DOHH2 (cell line): Measurements from ENCODE around the gene ATP2A3.

Experiments
- H3F3A ChIP-seq: fragments of 200-600 bp; sonication (generic), shearing (Covaris generic); 2 replicates; pipeline ENCODE4 v1.6.0; 2016; ENCODE audit warnings: antibody characterized with exemption, mild to moderate bottlenecking; ENCODE audit not compliant: control insufficient read depth, insufficient read depth
- H3K27ac ChIP-seq: fragments of 200-600 bp; sonication (generic); 2 replicates; pipeline ENCODE4 v1.5.1; 2014; ENCODE audit warnings: low read depth, mild to moderate bottlenecking, low read length, moderate library complexity
- H3K27me3 ChIP-seq: fragments of 200-600 bp; sonication (generic); 2 replicates; pipeline ENCODE4 v1.6.1; 2014; ENCODE audit warnings: mild to moderate bottlenecking, low read length, mixed read lengths; ENCODE audit not compliant: control insufficient read depth
- H3K36me3 ChIP-seq: fragments of 200-600 bp; sonication (generic); 2 replicates; pipeline ENCODE4 v1.6.1; 2014; ENCODE audit warnings: mild to moderate bottlenecking, low read length, moderate library complexity, mixed read lengths; ENCODE audit not compliant: control insufficient read depth
- H3K4me1 ChIP-seq: fragments of 200-600 bp; sonication (generic); 2 replicates; pipeline ENCODE4 v1.6.1; 2014; ENCODE audit warnings: mild to moderate bottlenecking, low read length, mixed read lengths; ENCODE audit not compliant: control insufficient read depth
- H3K4me2 ChIP-seq: fragments of 200-600 bp; sonication (generic); 2 replicates; pipeline ENCODE4 v1.6.0; 2014; ENCODE audit warnings: mild to moderate bottlenecking, low read length, moderate library complexity
- H3K4me3 ChIP-seq: fragments of 200-600 bp; sonication (generic); 2 replicates; pipeline ENCODE4 v1.5.1; 2014; ENCODE audit warnings: mild to moderate bottlenecking, low read length, mixed read lengths
- H3K79me2 ChIP-seq: fragments of 200-600 bp; sonication (generic); 2 replicates; pipeline ENCODE4 v1.6.1; 2014; ENCODE audit warnings: mild to moderate bottlenecking, low read length, mixed read lengths; ENCODE audit not compliant: control insufficient read depth
- H3K9me2 ChIP-seq: fragments of 200-600 bp; sonication (generic); replicated peaks from 2 replicates; pipeline ENCODE4 v1.6.1; 2014; ENCODE audit warnings: mild to moderate bottlenecking, low read length, mixed read lengths; ENCODE audit not compliant: control insufficient read depth
- H3K9me3 ChIP-seq: fragments of 200-600 bp; sonication (generic); 2 replicates; pipeline ENCODE4 v1.6.1; 2014; ENCODE audit warnings: antibody characterized with exemption, low read length, mixed read lengths; ENCODE audit not compliant: control insufficient read depth, insufficient read depth
- H4K20me1 ChIP-seq: fragments of 200-600 bp; sonication (generic); 2 replicates; pipeline ENCODE4 v1.6.0; 2014; ENCODE audit warnings: low read depth, mild to moderate bottlenecking, antibody characterized with exemption, low read length, moderate library complexity; ENCODE audit not compliant: control insufficient read depth, insufficient read depth
- EZH2phosphoT487 ChIP-seq: fragments of 200-600 bp; sonication (generic); IDR thresholded peaks from 2 replicates; pipeline ENCODE4 v1.6.1; 2017; ENCODE audit warnings: borderline replicate concordance, mild to moderate bottlenecking, antibody characterized with exemption, low read length, moderate library complexity, mixed read lengths
- TF ChIP-seq, protein P1 (sequence below): fragments of 200-600 bp; sonication (generic); IDR thresholded peaks from one replicate; pipeline ENCODE4 v1.5.1; 2014; ENCODE audit warnings: antibody characterized with exemption, mild to moderate bottlenecking, low read depth, low read length; ENCODE audit not compliant: poor library complexity, severe bottlenecking

Gene ATP2A3

DNA sequence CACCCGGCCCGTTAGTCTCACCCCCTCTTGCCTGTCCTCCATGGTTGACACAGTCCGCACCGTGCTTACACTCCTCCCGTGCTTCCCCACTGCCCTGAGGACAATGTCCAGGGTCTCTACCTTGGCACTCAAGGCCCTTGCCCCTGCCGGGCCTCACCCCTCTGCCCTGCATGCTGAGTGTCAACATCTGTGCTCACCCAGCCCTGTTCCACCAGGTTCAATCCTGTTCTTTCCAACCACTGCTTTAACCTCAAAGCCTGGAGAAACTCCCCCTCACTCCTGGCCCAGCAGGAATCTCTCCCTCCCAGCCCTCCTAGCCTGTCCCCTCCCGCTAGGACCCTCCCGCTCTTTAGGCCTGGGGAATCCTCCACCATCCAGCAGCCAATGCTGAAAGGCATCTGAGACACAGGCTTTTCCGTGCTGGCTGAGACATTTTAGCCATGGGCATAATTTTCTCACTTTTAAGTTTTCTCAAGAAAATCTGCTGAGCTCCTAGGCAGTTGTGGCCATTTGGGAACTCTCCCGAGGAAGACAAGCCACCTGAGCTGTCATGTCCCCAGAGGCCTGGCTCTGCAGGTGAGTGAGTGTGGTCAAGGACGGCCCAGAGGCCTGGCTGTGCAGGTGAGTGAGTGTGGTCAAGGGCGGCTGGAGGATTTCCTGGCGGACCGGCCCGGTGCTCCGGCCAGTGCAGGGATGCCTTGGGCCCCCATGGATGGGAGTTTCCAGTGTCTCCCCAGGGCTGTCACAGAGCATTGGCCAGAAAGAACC is 37.2 kb downstream of the ATP2A3 start:
- peaks cover 21% of the 10 kb centered on the region for H3F3A ChIP-seq
- no peaks in the 10 kb centered on the region for H4K20me1 ChIP-seq
- peaks cover 27% of the 10 kb centered on the region for H3K4me1 ChIP-seq
- no peaks in the 10 kb centered on the region for H3K27me3 ChIP-seq
- no peak for TF ChIP-seq EZH2phosphoT487
- TF ChIP-seq, protein P1, sequence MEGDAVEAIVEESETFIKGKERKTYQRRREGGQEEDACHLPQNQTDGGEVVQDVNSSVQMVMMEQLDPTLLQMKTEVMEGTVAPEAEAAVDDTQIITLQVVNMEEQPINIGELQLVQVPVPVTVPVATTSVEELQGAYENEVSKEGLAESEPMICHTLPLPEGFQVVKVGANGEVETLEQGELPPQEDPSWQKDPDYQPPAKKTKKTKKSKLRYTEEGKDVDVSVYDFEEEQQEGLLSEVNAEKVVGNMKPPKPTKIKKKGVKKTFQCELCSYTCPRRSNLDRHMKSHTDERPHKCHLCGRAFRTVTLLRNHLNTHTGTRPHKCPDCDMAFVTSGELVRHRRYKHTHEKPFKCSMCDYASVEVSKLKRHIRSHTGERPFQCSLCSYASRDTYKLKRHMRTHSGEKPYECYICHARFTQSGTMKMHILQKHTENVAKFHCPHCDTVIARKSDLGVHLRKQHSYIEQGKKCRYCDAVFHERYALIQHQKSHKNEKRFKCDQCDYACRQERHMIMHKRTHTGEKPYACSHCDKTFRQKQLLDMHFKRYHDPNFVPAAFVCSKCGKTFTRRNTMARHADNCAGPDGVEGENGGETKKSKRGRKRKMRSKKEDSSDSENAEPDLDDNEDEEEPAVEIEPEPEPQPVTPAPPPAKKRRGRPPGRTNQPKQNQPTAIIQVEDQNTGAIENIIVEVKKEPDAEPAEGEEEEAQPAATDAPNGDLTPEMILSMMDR: no peak
- no peaks in the 10 kb centered on the region for H3K79me2 ChIP-seq
- peaks cover 79% of the 10 kb centered on the region for H3K36me3 ChIP-seq
- H3K9me3 ChIP-seq: no peaks in the 10 kb centered on the region
- no peak overlapping the region for H3K27ac ChIP-seq
- no peak overlapping the region for H3K4me3 ChIP-seq
- H3K4me2 ChIP-seq: no peak overlapping the region
- H3K9me2 ChIP-seq: no peaks in the 10 kb centered on the region

DNA sequence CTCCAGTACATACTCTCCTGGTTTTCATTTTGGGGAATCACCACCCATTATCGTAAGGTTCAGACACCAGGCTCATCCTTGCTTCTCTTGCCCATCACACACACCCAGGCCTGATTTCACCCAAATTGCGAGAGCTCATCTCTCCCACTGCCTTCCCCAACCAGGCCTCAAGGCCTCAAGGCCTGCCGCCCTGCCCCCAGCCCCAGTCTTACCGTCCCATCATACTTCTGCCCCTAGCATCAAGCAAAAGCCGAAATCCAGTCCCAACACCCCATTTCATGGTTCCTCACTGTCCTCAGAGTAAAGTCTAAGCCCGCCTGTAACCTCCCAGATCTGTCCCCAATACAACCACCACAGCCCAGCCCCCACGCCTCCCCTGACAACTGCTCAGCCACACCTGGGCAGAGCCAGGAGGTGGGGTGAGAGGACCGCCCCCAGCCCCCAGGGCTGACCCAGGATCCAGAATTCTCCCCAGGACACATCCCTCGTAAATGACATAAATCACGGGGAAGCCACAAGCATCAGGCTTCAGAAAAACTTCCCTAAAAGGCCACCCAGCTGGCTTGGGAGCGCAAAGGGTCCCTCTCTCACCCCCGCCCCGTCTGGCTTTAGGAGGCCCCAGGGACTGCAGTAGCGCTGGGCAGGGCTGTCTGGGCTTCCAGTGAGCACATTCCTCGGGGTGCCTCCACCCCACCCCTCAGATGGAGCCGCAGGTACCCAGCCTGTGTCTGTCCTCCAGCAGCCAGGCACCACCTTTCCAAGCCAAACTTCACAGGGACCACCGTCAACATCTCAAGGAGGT is 38.4 kb downstream of the ATP2A3 start:
- Histone ChIP-seq H3K36me3 (peaks cover 70% of the 10 kb centered on the region), H3F3A (peaks cover 21% of the 10 kb centered on the region), H3K27me3 (no peaks in the 10 kb centered on the region), H3K27ac (no peak overlapping the region), H4K20me1 (no peaks in the 10 kb centered on the region), H3K4me3 (no peak overlapping the region), H3K4me2 (no peak overlapping the region), H3K79me2 (no peaks in the 10 kb centered on the region), H3K9me2 (no peaks in the 10 kb centered on the region), H3K9me3 (no peaks in the 10 kb centered on the region), H3K4me1 (peaks cover 39% of the 10 kb centered on the region)
- TF ChIP-seq, protein P1: no peak
- no peak for TF ChIP-seq EZH2phosphoT487

DNA sequence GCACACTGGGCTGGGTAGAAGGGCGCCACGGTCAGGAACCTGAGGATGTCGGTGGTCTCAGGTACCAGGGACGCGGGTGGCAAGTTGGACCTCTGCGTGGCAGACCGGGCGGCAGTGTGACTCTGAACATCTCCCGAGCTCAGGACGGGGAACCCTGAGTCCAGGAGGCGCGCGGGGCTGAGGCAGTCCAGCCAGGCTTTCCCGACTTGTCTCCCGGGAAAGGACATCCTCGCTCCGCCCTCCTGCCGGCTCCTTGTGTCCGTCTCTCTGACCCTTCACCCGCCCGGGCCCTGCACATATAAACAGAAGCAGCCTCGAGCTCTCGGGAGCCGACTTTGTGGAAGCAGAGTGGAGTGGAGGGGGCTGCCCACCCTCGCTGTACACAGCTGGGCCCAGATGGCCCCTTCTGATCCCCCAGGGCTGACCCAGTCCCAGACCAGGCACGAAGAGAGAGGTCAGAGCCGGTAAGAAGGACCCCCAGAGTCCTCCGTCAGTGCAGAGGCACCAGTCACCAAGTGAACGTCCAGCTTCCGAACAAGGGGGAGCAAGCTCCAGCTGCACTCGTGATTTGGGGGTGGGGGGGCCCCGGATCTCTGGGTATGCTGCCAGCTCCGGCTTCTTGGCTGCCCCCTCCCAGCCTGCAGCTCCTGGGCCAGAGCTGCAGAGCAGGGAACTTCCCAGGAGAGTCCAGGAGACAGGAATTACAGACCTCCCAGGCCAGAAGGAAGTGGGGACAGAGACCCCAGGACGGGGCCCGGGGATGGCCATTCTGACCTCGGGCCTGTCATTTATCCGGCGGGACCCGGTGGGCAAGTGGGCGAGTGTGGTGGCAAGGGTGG is 39.5 kb downstream of the ATP2A3 start:
- Histone ChIP-seq H3F3A (peaks cover 21% of the 10 kb centered on the region), H3K9me2 (no peaks in the 10 kb centered on the region), H3K79me2 (no peaks in the 10 kb centered on the region), H3K27me3 (no peaks in the 10 kb centered on the region), H3K4me3 (no peak overlapping the region), H3K27ac (no peak overlapping the region), H3K9me3 (no peaks in the 10 kb centered on the region), H4K20me1 (no peaks in the 10 kb centered on the region), H3K36me3 (peaks cover 58% of the 10 kb centered on the region), H3K4me2 (no peak overlapping the region), H3K4me1 (peaks cover 40% of the 10 kb centered on the region)
- no peak for TF ChIP-seq EZH2phosphoT487
- TF ChIP-seq, protein P1: no peak
